Mucosa of descending colon (tissue), 3 donors: ENCODE data around the gene GPATCH2. TPM values are rescaled to one million over a fixed set of nuclear protein-coding genes. Genes with fewer than 3 reads are reported as not detected.
"Not testable (repeated sequence)": the region's sequence is repeated elsewhere in the genome, so short reads cannot be mapped to it uniquely, and the experiment has no call there.

Source experiments
- ATAC-seq: fragments of 200-7000 bp; cut with Tn5 transposase; one replicate; pipeline ENCODE4 v1.9.1; 2020; ENCODE audit warnings: mild to moderate bottlenecking, moderate library complexity
- DNase-seq, 3 donors: peaks; one replicate each; pipeline ENCODE4 v3.0.0-alpha.2; 2020
- H3K36me3 ChIP-seq: fragments of 200-600 bp; one replicate; pipeline ENCODE4 v1.8.0; 2021; ENCODE audit warnings: low read depth, mild to moderate bottlenecking
- H3K4me1 ChIP-seq: fragments of 200-600 bp; one replicate; pipeline ENCODE4 v1.8.0; 2021; ENCODE audit warnings: low read depth, mild to moderate bottlenecking
- H3K4me3 ChIP-seq: fragments of 200-600 bp; one replicate; pipeline ENCODE4 v1.8.0; 2021; ENCODE audit warnings: mild to moderate bottlenecking
- H3K9me3 ChIP-seq: fragments of 200-600 bp; one replicate; pipeline ENCODE4 v1.8.0; 2021; ENCODE audit warnings: mild to moderate bottlenecking
- intact Hi-C, 2 donors: fragments of 100-400 bp; cut with DNase I in 1 of 2; cut with micrococcal nuclease in 1 of 2; formaldehyde crosslinking; loops; one replicate each; pipeline versions ENCODE4 v1.11.0 to v1.11.1; 2022; cut with DNase I, micrococcal nuclease
- total RNA-seq, 3 donors: library from RNA; stranded (reverse); fragmentation: NEBNext Ultra II Directional in 2 of 3; extraction: Animal tissue kit (Norgen Biotek cat#: 25700) in 2 of 3; gene quantifications; one replicate each; pipeline versions ENCODE4 v1.2.1 to v1.2.4, GENCODE V29; 2021 to 2023
- TF ChIP-seq, protein P1 (sequence below): fragments of 200-600 bp; IDR thresholded peaks from one replicate; pipeline ENCODE4 v1.8.0; 2022; ENCODE audit warnings: antibody characterized with exemption, mild to moderate bottlenecking
- donor health status: DM: no; HTN: no; CAD: no; lungs with moderate emphysema.
- donor health status: DM: no; HTN: no; CAD: no.
- donor health status: DM: no; HTN: yes; CAD: no.

The GPATCH2 gene
- total RNA-seq, 3 donors from 2014 or later, result 13.2 to 15.2 (median 13.2) TPM

DNA sequence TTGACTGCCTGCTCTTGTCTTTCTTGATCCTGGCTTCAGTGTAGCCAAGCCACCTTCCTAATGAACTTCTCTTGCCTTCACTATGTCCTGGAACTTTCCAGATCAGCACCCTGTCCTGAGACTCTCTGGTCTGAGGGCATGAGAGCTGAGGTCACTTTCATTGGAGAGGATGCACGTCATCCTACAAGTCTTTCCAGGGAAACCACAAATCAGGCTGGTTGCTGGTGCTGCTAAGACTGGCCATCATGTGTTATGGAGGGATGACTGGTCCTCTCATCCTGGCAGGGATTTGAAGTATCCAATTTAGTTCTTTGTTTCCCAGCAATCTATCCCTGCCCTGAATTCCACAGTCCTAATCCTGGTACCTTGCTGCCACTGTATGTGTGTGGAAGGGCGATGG, 228.6 kb downstream of the GPATCH2 start:
- intact Hi-C loops, result no loop called here
- Histone ChIP-seq H3K4me1 (no peaks in the 10 kb centered on the region), H3K9me3 (no peaks in the 10 kb centered on the region), H3K36me3 (no peaks in the 10 kb centered on the region), H3K4me3 (no peak overlapping the region)
- ATAC-seq (no peak), DNase-seq (no peak)
- TF ChIP-seq, protein P1, sequence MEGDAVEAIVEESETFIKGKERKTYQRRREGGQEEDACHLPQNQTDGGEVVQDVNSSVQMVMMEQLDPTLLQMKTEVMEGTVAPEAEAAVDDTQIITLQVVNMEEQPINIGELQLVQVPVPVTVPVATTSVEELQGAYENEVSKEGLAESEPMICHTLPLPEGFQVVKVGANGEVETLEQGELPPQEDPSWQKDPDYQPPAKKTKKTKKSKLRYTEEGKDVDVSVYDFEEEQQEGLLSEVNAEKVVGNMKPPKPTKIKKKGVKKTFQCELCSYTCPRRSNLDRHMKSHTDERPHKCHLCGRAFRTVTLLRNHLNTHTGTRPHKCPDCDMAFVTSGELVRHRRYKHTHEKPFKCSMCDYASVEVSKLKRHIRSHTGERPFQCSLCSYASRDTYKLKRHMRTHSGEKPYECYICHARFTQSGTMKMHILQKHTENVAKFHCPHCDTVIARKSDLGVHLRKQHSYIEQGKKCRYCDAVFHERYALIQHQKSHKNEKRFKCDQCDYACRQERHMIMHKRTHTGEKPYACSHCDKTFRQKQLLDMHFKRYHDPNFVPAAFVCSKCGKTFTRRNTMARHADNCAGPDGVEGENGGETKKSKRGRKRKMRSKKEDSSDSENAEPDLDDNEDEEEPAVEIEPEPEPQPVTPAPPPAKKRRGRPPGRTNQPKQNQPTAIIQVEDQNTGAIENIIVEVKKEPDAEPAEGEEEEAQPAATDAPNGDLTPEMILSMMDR, result no peak

DNA sequence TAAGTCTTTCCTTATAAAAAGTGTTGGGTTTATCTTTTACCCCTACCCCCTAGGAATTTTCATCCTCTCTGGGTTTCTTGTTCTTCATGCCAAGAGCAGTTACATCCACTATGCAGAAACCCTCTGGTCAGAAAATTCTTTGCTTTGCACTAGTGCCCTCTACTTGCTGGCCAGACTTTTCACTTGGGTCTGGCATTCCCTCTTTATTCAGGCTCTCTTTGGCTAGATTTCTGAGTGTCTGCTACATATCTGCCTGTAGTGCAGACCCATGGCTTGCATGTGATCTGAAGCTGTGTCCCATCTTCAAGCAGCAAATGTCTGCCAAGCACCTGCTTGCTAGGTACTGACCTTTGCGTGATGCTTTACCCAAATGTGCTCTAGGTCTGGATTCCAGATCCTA, 237.0 kb downstream of the GPATCH2 start:
- no peaks in the 10 kb centered on the region for H3K4me1 ChIP-seq
- DNase-seq (no peak), ATAC-seq (no peak)
- TF ChIP-seq, protein P1, result no peak
- intact Hi-C loops, result no loop called here
- no peaks in the 10 kb centered on the region for H3K9me3 ChIP-seq
- no peak overlapping the region for H3K4me3 ChIP-seq
- H3K36me3 ChIP-seq, result no peaks in the 10 kb centered on the region

DNA sequence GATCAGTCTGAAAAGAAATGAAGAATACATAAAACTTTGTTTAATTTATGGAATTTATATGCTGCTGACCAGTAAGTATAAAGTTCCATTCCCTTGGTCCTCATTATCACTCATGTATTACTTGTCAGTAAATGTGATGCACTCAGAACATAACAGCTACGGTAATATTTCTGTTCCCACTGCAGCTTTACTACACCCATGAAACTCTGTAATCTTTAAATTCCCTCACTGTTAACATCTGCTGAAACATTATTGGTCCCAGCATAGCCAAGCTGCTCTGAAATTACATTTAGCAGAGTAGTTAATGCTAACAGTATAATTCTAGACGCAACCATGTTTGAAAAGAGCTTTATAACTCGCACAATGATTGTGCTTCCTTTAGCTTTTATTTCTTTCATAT, 238.4 kb downstream of the GPATCH2 start:
- no peaks in the 10 kb centered on the region for H3K36me3 ChIP-seq
- no peaks in the 10 kb centered on the region for H3K9me3 ChIP-seq
- no peak for DNase-seq
- intact Hi-C loops, result no loop called here
- no peak for ATAC-seq
- H3K4me3 ChIP-seq, result no peak overlapping the region
- TF ChIP-seq, protein P1, result no peak
- H3K4me1 ChIP-seq, result no peaks in the 10 kb centered on the region

DNA sequence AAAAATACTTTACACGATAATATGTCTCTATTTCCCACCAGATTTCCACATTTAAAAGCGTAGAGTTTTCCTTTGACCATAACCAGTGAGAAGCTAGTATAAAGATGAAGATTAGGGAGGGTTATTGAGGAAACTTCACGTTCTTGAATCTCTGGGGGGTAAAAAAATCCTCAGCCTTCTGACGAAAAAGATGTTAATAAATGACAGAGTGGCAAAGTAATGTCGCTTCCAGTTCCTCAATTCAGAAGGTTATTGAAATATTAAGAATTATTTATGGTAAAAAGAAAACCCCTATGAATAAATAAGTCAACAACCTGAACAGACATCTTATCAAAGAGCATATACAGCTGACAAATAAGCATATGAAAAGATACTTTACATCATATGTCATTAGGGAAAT, 241.0 kb downstream of the GPATCH2 start:
- no peak overlapping the region for H3K4me3 ChIP-seq
- no peak for ATAC-seq
- no peaks in the 10 kb centered on the region for H3K9me3 ChIP-seq
- H3K36me3 ChIP-seq, result no peaks in the 10 kb centered on the region
- DNase-seq, result no peak
- intact Hi-C loops, result no loop called here
- H3K4me1 ChIP-seq, result no peaks in the 10 kb centered on the region
- TF ChIP-seq, protein P1, result no peak

DNA sequence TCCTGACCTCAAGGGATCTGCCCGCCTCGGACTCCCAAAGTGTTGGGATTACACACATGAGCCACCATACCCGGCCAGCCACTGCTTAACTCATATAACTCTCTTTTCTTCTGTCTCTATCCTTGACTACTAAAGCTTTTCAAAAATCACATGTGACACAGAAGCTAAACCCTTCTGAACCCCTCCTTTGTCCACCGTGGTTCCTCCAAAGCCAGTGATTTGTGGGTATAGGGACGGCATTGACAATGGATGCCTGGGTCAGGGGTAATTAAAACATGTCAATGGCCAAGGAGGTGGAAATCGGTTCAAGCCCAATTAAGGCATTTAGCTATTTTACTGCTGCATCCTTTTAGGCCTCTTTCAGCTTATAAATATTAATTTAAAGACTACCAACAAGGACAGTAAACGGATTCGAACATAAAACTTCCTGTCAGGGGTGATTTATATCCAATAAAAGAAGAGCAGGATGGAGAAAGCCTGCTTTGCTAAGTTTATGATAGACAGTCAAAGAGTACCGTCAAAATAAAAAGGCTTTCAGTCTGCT, 242.3 kb downstream of the GPATCH2 start:
- Histone ChIP-seq H3K9me3 (no peaks in the 10 kb centered on the region), H3K4me1 (no peaks in the 10 kb centered on the region), H3K4me3 (no peak overlapping the region), H3K36me3 (no peaks in the 10 kb centered on the region)
- no peak for DNase-seq
- intact Hi-C loops, result no loop called here
- TF ChIP-seq, protein P1, result no peak
- ATAC-seq, result no peak

DNA sequence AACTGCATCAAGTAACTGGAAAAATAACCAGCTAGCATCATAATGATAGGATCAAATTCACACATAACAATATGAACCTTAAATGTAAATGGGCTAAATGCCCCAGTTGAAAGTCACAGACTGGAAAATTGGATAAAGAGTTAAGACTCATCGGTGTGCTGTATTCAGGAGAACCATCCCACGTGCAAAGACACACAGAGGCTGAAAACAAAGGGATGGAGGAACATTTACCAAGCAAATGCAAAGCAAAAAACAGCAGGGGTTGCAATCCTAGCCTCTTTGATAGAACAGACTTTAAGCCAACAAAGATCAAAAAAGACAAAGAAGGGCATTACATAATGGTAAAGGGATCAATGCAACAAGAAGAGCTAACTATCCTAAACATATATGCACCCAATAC, 249.1 kb downstream of the GPATCH2 start:
- ATAC-seq, DNase-seq, intact Hi-C loops, H3K4me1 ChIP-seq, H3K9me3 ChIP-seq, H3K36me3 ChIP-seq, H3K4me3 ChIP-seq: not testable (repeated sequence)

DNA sequence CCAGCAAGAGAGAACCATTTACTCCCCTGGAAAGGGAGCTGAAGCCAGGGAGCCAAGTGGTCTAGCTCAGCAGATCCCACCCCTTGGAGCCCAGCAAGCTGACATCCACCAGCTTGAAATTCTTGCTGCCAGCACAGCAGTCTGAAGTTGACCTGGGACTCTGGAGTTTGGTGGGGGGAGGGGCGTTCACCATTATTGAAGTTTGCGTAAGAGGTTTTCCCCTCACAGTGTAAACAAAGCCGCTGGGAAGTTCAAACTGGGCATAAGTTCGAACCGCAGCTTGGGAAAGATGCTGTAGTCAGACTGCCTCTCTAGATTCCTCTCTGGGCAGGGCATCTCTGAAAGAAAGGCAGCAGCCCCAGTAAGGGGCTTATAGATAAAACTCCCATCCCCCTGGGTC, 251.1 kb downstream of the GPATCH2 start:
- H3K9me3 ChIP-seq, intact Hi-C loops, DNase-seq, H3K36me3 ChIP-seq, ATAC-seq, H3K4me3 ChIP-seq, H3K4me1 ChIP-seq: not testable (repeated sequence)
